Chondrocyte (in vitro differentiated cells): ENCODE measurements around the gene ADGRE1. TPM values are rescaled to one million over a fixed set of nuclear protein-coding genes. Genes with fewer than 3 reads are reported as not detected.

Experiments used
- DNase-seq: peaks from one replicate; pipeline ENCODE4 v3.0.0; 2021; ENCODE audit warnings: mixed read lengths, low spot score
- H3K27ac Mint-ChIP-seq: one replicate; pipeline ENCODE4 v1.8.0; 2021; ENCODE audit warnings: mild to moderate bottlenecking, moderate library complexity, mixed read lengths; ENCODE audit not compliant: unreplicated experiment
- H3K27me3 Mint-ChIP-seq: 2 replicates; pipeline ENCODE4 v1.8.0; 2021; ENCODE audit warnings: low read depth, mixed read lengths
- H3K36me3 Mint-ChIP-seq: 2 replicates; pipeline ENCODE4 v1.8.0; 2021; ENCODE audit warnings: low read depth, mixed read lengths
- H3K4me1 Mint-ChIP-seq: 2 replicates; pipeline ENCODE4 v1.8.0; 2021; ENCODE audit warnings: low read depth, mild to moderate bottlenecking, mixed read lengths
- H3K4me3 Mint-ChIP-seq: one replicate; pipeline ENCODE4 v1.8.0; 2021; ENCODE audit warnings: mild to moderate bottlenecking, moderate library complexity, mixed read lengths; ENCODE audit not compliant: unreplicated experiment
- H3K9me3 Mint-ChIP-seq: 2 replicates; pipeline ENCODE4 v1.8.0; 2021; ENCODE audit warnings: low read depth, mixed read lengths
- CTCF ChIP-seq: fragments of 200-600 bp; sonication (generic); IDR thresholded peaks from 2 replicates; pipeline ENCODE4 v1.5.0; 2021; ENCODE audit warnings: antibody characterized with exemption, mild to moderate bottlenecking, moderate library complexity
- total RNA-seq: library from RNA; stranded (reverse); gene quantifications from 3 replicates; pipeline ENCODE4 v1.2.1, GENCODE V29; 2021

Gene ADGRE1
- total RNA-seq, 1 donor from 2014 or later = not detected

GRCh38 chr19:6911523-6911922, 24.1 kb downstream of the ADGRE1 start:
- peaks cover 35% of the 10 kb centered on the region for H3K9me3 Mint-ChIP-seq
- peaks cover 2% of the 10 kb centered on the region for H3K36me3 Mint-ChIP-seq
- DNase-seq = no peak
- no peaks in the 10 kb centered on the region for H3K27me3 Mint-ChIP-seq
- no peak for TF ChIP-seq CTCF
- H3K27ac Mint-ChIP-seq = no peak overlapping the region
- H3K4me1 Mint-ChIP-seq = no peaks in the 10 kb centered on the region
- H3K4me3 Mint-ChIP-seq = no peak overlapping the region

- Mint-ChIP-seq H3K9me3 (peaks cover 21% of the 10 kb centered on the region), H3K4me3 (no peak overlapping the region)
- TF ChIP-seq CTCF = no peak
Observed at GRCh38 chr19:6914321-6914720, 26.9 kb downstream of the ADGRE1 start.

GRCh38 chr19:6916952-6917351, 29.6 kb downstream of the ADGRE1 start:
- Mint-ChIP-seq H3K27ac (no peak overlapping the region), H3K4me1 (no peaks in the 10 kb centered on the region), H3K4me3 (no peak overlapping the region), H3K27me3 (peaks cover 2% of the 10 kb centered on the region), H3K9me3 (peaks cover 19% of the 10 kb centered on the region), H3K36me3 (peaks cover 2% of the 10 kb centered on the region)
- no peak for TF ChIP-seq CTCF
- no peak for DNase-seq

More at GRCh38 chr19:6914321-6914720, 26.9 kb downstream of the ADGRE1 start:
- DNase-seq = no peak
- Mint-ChIP-seq H3K4me1 (no peaks in the 10 kb centered on the region), H3K36me3 (peaks cover 2% of the 10 kb centered on the region), H3K27ac (no peak overlapping the region), H3K27me3 (peaks cover 2% of the 10 kb centered on the region)

GRCh38 chr19:6925386-6925785, 38.0 kb downstream of the ADGRE1 start:
- no peak overlapping the region for H3K4me3 Mint-ChIP-seq
- H3K9me3 Mint-ChIP-seq = peaks cover 20% of the 10 kb centered on the region
- H3K4me1 Mint-ChIP-seq = no peaks in the 10 kb centered on the region
- no peak for DNase-seq
- H3K27me3 Mint-ChIP-seq = no peaks in the 10 kb centered on the region
- no peaks in the 10 kb centered on the region for H3K36me3 Mint-ChIP-seq
- no peak overlapping the region for H3K27ac Mint-ChIP-seq
- no peak for TF ChIP-seq CTCF

GRCh38 chr19:6925801-6926751, 38.7 kb downstream of the ADGRE1 start:
- no peak for TF ChIP-seq CTCF
- Mint-ChIP-seq H3K27ac (no peak overlapping the region), H3K27me3 (no peaks in the 10 kb centered on the region), H3K36me3 (no peaks in the 10 kb centered on the region), H3K9me3 (peaks cover 23% of the 10 kb centered on the region), H3K4me3 (no peak overlapping the region), H3K4me1 (no peaks in the 10 kb centered on the region)
- DNase-seq = no peak
